Measurements from ENCODE around the gene STYXL1. TPM values are rescaled to one million over a fixed set of nuclear protein-coding genes. Genes with fewer than 3 reads are reported as not detected.

STYXL1 gene
- total RNA-seq, 2 donors from 2014 or later, result 8.2 to 24.1 TPM

DNA sequence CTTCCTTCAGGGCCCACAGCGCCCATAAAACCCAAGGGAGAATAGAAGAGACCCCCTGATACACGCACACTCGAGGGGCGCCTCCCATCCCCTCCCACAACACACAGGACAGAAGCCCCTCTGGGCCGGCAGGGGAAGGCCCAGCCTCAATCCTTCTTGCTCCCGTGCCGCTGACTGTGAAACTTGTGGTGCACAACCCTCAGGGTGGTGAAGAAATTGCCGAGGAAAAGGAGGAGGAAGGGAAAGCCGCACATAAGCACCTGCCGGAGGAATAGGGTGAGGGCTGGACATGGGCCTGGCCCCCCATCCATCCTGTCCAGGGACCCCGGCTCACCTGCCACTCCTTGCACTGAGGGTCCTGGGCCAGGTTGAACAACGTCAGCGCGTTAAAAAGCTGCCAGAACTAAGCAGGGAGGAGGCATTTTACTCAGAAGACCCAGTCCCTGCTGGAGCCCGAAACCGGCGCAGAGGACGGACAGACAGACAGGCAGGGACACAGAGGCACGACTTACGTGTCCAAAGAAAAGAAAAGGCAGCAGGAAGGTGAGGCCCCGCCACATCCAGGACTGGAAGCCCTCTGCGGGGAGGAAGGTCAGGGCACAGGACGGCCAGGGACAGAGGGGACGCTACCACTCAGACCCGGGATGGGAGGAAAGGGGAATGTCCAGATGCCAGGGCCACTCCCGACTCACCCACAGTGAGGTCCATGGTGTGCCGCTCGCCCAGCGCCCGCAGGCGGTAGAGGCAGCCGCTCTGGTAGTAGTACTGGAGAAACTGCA lies 60.6 kb downstream of the STYXL1 start:
- ATAC-seq (no peak), DNase-seq (no peak)
- intact Hi-C loops (cut with DNase I), result loop anchor here in 1 of 2 donors (10.0 kb wide), 1 partner anchor 72 kb away; the partner anchor contains the start of gene POR

- no peak for ATAC-seq
- DNase-seq, result no peak
- intact Hi-C loops (cut with DNase I), result loop anchor here in 1 of 2 donors (10.0 kb wide), 1 partner anchor 71 kb away; the partner anchor contains the start of gene POR
Observed at GRCh38 chr7:75986147-75986781, 61.5 kb downstream of the STYXL1 start.

- DNase-seq (no peak), ATAC-seq (no peak)
- intact Hi-C loops (cut with DNase I), result loop anchor here in 1 of 2 donors (10.0 kb wide), 1 partner anchor 71 kb away; the partner anchor contains the start of gene POR
Observed at GRCh38 chr7:75985518-75986146, 62.2 kb downstream of the STYXL1 start.

DNA sequence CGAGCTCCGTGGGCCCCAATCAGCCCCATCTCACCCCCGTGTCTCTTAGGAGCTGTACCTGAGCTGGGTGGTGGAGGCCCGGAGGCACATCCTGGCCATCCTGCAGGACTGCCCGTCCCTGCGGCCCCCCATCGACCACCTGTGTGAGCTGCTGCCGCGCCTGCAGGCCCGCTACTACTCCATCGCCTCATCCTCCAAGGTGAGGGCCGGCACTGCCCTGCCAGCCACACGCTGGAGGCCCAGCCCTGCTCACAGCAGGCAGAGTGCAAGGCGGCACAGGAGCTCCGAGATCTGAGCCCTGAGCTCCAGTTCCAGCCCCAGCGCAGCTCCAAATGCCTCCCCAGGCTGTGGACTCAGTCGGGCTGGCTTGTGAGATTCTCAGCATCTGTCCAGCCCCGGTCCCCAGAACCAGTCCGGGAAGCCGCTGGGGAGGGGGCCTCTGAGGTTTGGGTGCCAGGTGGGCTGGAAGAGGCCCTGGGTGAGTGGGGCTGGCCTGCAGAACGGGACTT lies 62.7 kb downstream of the STYXL1 start:
- no peak for ATAC-seq
- intact Hi-C loops (cut with DNase I), result loop anchor here in 1 of 2 donors (10.0 kb wide), 1 partner anchor 70 kb away; the partner anchor contains the start of gene POR
- no peak for DNase-seq

- no peak for DNase-seq
- intact Hi-C loops (cut with DNase I), result loop anchor here in 1 of 2 donors (10.0 kb wide), 1 partner anchor 70 kb away; the partner anchor contains the start of gene POR
- no peak for ATAC-seq
Observed at GRCh38 chr7:75984130-75985008, 63.4 kb downstream of the STYXL1 start.

GRCh38 chr7:75983471-75984129 lies 64.2 kb downstream of the STYXL1 start:
- intact Hi-C loops (cut with DNase I), result loop anchor here in 1 of 2 donors (10.0 kb wide), 1 partner anchor 69 kb away; the partner anchor contains the start of gene POR
- no peak for DNase-seq
- no peak for ATAC-seq

DNA sequence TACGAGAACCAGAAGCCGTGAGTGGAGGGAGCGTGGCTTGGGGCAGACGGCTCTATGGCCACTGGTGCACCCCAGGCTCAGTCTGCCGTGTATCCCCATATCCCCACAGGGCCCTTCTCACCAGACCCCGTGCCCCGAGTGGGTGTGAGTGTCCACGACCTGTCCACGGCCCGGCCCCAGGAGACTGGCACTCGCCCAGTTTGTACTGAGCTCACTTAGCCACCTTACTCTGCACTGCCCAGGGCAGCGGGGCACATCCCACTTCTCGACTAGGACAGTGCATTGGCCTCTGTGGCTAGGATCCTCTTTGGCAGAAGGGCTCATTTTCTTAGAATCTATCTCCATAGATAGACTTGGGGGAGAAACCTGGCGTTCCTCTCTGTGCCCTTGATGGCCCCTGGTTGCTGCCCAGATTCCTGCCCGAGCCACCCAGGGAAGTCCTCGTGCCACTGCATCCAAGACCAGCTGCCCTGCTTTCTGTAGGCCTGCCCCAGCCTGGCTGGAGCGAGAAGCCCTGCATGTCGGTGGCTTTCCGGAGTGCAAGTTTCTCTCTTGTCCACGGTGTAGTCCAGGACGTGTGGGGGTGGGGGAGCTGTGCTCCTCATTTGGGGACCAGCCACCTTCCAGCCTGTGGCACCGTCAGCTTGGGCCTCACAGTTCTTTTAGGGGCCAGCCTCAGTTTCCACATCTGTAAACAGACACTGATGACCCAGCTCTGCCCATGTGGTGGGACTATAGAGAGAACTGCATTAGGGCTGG lies 65.3 kb downstream of the STYXL1 start:
- DNase-seq (no peak), ATAC-seq (no peak)
- intact Hi-C loops (cut with DNase I), result loop anchor here in 1 of 2 donors (10.0 kb wide), 1 partner anchor 68 kb away; the partner anchor contains the start of gene POR

- DNase-seq, result no peak
- intact Hi-C loops (cut with DNase I), result loop anchor here in 1 of 2 donors (10.0 kb wide), 1 partner anchor 67 kb away; the partner anchor contains the start of gene POR
Observed at GRCh38 chr7:75981453-75982305, 66.1 kb downstream of the STYXL1 start.

DNA sequence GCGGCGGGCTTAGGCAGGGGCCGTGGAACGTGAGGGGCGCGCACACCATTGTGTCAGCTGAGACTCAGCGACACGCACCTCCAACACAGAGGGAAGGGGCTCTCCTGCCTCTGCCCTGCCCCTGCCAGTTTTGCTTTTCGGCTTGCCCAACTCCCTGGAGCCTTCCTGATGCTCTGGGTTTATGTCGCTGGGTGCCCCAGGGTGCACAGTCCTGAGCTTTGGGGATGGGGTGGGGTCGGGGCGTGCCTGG lies 66.7 kb downstream of the STYXL1 start:
- ATAC-seq, result no peak
- intact Hi-C loops (cut with DNase I), result loop anchor here in 1 of 2 donors (10.0 kb wide), 1 partner anchor 66 kb away; the partner anchor contains the start of gene POR
- no peak for DNase-seq

More at GRCh38 chr7:75981453-75982305, 66.1 kb downstream of the STYXL1 start:
- ATAC-seq, result no peak

DNA sequence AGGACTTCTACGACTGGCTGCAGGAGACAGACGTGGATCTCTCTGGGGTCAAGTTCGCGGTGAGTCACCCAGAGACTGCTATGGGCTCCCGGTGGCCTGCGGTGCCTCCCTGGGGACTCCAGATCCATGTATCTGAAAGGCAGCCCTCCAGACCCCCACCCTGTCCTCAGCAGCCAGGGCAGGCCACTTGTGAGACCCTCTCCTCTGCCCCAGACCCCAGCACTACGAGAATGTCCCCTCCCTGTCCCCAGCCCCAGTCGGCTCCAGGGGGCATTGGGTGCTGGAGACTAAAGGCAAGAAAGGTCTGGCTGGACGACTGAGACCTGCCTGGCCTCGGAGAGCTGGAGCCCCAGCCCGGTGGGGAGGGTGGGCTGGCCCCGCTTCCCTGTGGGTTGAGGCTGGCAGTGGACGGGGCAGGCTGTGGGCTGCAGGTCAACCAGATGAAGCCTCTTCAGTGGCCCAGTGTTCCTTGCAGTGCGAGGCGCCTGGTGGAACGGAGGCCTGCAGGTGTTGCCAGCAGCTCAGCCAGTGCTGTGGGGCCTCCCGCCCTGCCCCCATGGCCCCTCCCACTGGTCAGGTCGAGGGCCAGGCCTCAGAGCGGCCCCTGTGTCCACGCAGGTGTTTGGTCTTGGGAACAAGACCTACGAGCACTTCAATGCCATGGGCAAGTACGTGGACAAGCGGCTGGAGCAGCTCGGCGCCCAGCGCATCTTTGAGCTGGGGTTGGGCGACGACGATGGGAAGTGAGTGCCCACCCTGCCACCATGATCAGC lies 67.2 kb downstream of the STYXL1 start:
- intact Hi-C loops (cut with DNase I), result loop anchor here in 1 of 2 donors (10.0 kb wide), 1 partner anchor 66 kb away; the partner anchor contains the start of gene POR
- no peak for DNase-seq
- ATAC-seq, result no peak

- no peak for DNase-seq
- intact Hi-C loops (cut with DNase I), result loop anchor here in 1 of 2 donors (10.0 kb wide), 1 partner anchor 65 kb away; the partner anchor contains the start of gene POR
- ATAC-seq, result no peak
Observed at GRCh38 chr7:75979759-75980429, 67.9 kb downstream of the STYXL1 start.

- ATAC-seq, result peak; percentile 25 to 72
- intact Hi-C loops (cut with DNase I), result no loop called here
- DNase-seq, result peak; percentile 66
Observed at GRCh38 chr7:75977743-75978142, 70.1 kb downstream of the STYXL1 start.

- DNase-seq (peak; percentile 88), ATAC-seq (peak; percentile 48 to 67)
- intact Hi-C loops (cut with DNase I), result no loop called here
Observed at GRCh38 chr7:75971961-75972763, 75.6 kb downstream of the STYXL1 start.

GRCh38 chr7:75971309-75971960 lies 76.4 kb downstream of the STYXL1 start:
- intact Hi-C loops (cut with DNase I), result no loop called here

More at GRCh38 chr7:75971309-75971960, 76.4 kb downstream of the STYXL1 start:
- no peak for ATAC-seq
- DNase-seq, result no peak

Data from left cardiac atrium (tissue), 4 donors.